ENCODE data around the gene KLF1.
A peak's percentile ranks its signal among the peaks of the same experiment; 100 is the strongest.
"Not testable (repeated sequence)": the region's sequence is repeated elsewhere in the genome, so short reads cannot be mapped to it uniquely, and the experiment has no call there.

KLF1 gene

DNA sequence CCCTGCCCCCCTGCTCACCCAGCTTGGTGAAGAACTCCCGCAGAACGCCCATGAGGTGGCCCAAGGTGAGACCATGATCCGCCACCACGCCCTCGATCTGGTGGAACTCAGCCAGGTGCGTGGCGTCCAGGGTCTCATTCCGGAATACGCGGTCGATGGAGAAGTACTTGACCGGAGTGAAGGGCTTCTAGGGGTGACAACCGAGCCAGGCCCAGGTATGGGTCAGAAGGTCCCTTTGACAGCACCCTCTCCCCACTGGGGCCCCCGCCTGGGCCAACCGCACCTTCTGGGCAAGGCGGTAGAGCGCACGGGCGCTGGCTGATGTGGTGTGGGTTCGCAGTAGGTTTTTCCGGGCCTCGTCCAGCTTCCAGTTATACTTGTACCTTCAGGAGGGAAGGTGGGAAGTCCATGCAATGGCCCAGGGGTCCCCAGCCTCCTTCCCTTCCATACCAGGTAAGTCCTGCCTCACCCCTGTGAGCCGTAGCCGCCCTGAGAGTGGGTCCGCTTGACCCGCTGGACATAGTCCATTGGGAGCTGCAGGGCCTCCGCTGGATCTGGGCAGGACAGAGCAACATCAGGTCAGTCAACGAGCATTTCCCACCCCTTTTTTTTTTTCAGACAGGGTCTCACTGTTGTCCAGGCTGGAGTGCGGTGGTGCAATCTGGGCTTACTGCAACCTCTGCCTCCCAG lies 37.8 kb upstream of the KLF1 start:
- TF ChIP-seq, protein P1, sequence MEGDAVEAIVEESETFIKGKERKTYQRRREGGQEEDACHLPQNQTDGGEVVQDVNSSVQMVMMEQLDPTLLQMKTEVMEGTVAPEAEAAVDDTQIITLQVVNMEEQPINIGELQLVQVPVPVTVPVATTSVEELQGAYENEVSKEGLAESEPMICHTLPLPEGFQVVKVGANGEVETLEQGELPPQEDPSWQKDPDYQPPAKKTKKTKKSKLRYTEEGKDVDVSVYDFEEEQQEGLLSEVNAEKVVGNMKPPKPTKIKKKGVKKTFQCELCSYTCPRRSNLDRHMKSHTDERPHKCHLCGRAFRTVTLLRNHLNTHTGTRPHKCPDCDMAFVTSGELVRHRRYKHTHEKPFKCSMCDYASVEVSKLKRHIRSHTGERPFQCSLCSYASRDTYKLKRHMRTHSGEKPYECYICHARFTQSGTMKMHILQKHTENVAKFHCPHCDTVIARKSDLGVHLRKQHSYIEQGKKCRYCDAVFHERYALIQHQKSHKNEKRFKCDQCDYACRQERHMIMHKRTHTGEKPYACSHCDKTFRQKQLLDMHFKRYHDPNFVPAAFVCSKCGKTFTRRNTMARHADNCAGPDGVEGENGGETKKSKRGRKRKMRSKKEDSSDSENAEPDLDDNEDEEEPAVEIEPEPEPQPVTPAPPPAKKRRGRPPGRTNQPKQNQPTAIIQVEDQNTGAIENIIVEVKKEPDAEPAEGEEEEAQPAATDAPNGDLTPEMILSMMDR (conservative IDR thresholded peaks at IDR 0.05; ENCODE audit: low read depth, low read length), result no peak
- H3K4me3 ChIP-seq (ENCODE audit: low read length), result no peak overlapping the region
- DNase-seq (ENCODE audit: low read depth), result no peak

- no peak for DNase-seq (ENCODE audit: low read depth)
Measured at GRCh38 chr19:12922959-12923358, 36.0 kb upstream of the KLF1 start.

DNA sequence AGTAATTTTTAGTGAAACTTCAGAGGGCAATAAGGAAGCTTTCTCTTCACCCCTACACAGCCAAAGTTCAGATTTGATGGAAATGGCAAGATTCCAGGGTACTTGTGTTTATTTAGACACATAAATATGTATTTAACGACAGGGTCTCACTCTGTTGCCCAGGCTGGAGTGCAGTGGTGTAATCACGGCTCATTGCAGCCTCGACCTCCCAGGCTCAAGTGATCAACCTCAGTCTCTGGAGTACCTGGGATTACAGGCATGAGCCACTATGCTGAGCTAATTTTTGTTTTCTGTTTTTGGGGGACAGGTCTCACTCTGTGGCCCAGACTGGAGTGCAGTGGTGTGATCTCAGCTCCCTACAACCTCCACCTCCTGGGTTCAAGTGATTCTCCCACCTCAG lies 34.0 kb upstream of the KLF1 start:
- no peak overlapping the region for H3K4me3 ChIP-seq (ENCODE audit: low read length)
- no peak for DNase-seq (ENCODE audit: low read depth)
- TF ChIP-seq, protein P1 (conservative IDR thresholded peaks at IDR 0.05; ENCODE audit: low read depth, low read length), result no peak

More at GRCh38 chr19:12922959-12923358, 36.0 kb upstream of the KLF1 start:
- TF ChIP-seq, protein P1 (conservative IDR thresholded peaks at IDR 0.05; ENCODE audit: low read depth, low read length), result no peak
- H3K4me3 ChIP-seq (ENCODE audit: low read length), result no peak overlapping the region

- H3K4me3 ChIP-seq (ENCODE audit: low read length), result no peak overlapping the region
- DNase-seq (ENCODE audit: low read depth), result no peak
- TF ChIP-seq, protein P1 (conservative IDR thresholded peaks at IDR 0.05; ENCODE audit: low read depth, low read length), result no peak
Measured at GRCh38 chr19:12918253-12918652, 31.3 kb upstream of the KLF1 start.

GRCh38 chr19:12915860-12916259 lies 28.9 kb upstream of the KLF1 start:
- DNase-seq (ENCODE audit: low read depth); H3K4me3 ChIP-seq (ENCODE audit: low read length): not testable (repeated sequence)

GRCh38 chr19:12913851-12914690 lies 27.1 kb upstream of the KLF1 start:
- no peak overlapping the region for H3K4me3 ChIP-seq (ENCODE audit: low read length)
- no peak for DNase-seq (ENCODE audit: low read depth)
- TF ChIP-seq, protein P1 (conservative IDR thresholded peaks at IDR 0.05; ENCODE audit: low read depth, low read length), result no peak

DNA sequence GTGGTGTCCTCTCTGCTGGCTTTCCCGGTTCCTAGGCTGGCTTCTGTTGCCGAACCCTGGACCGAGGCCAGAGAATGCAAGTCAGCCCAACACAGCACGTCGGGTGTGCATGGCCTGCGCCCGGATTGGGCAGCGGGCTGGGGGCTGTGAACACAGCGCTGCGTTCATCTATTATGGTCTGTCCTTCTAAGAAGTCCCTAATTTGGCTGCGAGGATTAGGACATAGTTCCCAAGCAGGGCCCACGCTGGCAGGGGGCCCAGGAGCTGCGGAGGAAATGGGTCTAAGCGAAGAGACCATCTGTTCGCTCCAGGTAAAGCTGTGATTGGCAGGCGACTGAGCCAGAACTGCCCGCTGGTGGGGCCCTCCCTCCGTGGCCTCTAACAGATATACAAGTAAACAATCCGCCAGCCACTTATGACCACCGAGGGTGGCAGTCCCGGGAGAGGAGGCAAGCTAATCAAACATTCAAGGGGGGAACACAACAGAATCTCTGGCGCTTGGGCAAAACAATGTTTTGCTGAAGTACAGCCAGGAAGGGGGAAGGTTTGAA lies 26.1 kb upstream of the KLF1 start:
- peak overlapping the region; percentile 26 for H3K4me3 ChIP-seq (ENCODE audit: low read length)
- TF ChIP-seq, protein P1 (conservative IDR thresholded peaks at IDR 0.05; ENCODE audit: low read depth, low read length), result no peak
- DNase-seq (ENCODE audit: low read depth), result peak; percentile 23

All from retinal pigment epithelial cell (primary cell).